Lower leg skin (tissue), 3 donors: ENCODE results near the gene HBD.

Experiments used
- POLR2A ChIP-seq, 2 donors: fragments of 450-650 bp; IDR thresholded peaks; one replicate each; pipeline ENCODE4 v1.6.1; 2016 to 2017; ENCODE audit warnings: antibody characterized with exemption in 2 of 2, mild to moderate bottlenecking in 1 of 2, moderate library complexity in 1 of 2
- TF ChIP-seq, protein P1 (sequence below), 3 donors: fragments of 450-650 bp; IDR thresholded peaks; one replicate each; pipeline ENCODE4 v1.5.1; 2016; ENCODE audit warnings: antibody characterized with exemption in 3 of 3, mild to moderate bottlenecking in 3 of 3, moderate library complexity in 2 of 3

DNA sequence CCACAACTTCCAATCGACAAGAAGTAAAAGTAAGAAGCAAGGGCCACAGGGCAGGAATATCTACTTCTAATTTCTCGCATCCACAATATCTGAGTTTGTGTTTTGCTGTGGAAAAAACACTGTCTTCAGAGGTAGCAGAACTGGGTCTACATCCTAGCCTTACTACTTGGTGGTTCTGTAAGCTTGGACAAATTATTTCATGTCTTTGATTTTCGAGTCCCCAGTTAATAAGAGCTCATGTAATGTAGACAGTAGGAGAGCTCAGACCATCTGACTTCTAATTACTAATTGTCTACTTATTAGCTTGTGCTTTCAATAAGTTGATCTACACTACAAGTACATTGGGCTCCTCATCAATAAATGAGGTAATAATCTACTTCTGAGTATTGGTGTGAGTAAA is 48.8 kb upstream of the HBD start:
- TF ChIP-seq, protein P1, sequence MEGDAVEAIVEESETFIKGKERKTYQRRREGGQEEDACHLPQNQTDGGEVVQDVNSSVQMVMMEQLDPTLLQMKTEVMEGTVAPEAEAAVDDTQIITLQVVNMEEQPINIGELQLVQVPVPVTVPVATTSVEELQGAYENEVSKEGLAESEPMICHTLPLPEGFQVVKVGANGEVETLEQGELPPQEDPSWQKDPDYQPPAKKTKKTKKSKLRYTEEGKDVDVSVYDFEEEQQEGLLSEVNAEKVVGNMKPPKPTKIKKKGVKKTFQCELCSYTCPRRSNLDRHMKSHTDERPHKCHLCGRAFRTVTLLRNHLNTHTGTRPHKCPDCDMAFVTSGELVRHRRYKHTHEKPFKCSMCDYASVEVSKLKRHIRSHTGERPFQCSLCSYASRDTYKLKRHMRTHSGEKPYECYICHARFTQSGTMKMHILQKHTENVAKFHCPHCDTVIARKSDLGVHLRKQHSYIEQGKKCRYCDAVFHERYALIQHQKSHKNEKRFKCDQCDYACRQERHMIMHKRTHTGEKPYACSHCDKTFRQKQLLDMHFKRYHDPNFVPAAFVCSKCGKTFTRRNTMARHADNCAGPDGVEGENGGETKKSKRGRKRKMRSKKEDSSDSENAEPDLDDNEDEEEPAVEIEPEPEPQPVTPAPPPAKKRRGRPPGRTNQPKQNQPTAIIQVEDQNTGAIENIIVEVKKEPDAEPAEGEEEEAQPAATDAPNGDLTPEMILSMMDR (IDR thresholded peaks at IDR 0.05), result no peak
- TF ChIP-seq POLR2A (IDR thresholded peaks at IDR 0.05), result no peak
